Breast epithelium (tissue), 4 donors: ENCODE data around the gene CNNM4. TPM values are rescaled to one million over a fixed set of nuclear protein-coding genes. Genes with fewer than 3 reads are reported as not detected.
A peak's percentile ranks its signal among the peaks of the same experiment; 100 is the strongest.

Source experiments
- DNase-seq, 2 donors: peaks; one replicate each; pipeline ENCODE4 v3.0.0-alpha.2; 2019; ENCODE audit warnings: low spot score in 2 of 2
- H3K27ac ChIP-seq, 2 donors: fragments of 200-600 bp; sonication (generic) in 1 of 2; one replicate each; pipeline ENCODE4 v1.5.1; 2016 to 2019; ENCODE audit warnings: mild to moderate bottlenecking in 1 of 2
- H3K27me3 ChIP-seq, 2 donors: fragments of 200-600 bp; sonication (generic) in 1 of 2; one replicate each; pipeline versions ENCODE4 v1.5.1 to v1.6.0; 2017 to 2019; ENCODE audit warnings: control low read depth in 1 of 2, mild to moderate bottlenecking in 1 of 2
- H3K36me3 ChIP-seq: fragments of 200-600 bp; one replicate; pipeline ENCODE4 v1.5.1; 2019
- H3K4me1 ChIP-seq, 2 donors: fragments of 200-600 bp; sonication (generic); one replicate each; pipeline ENCODE4 v1.5.1; 2016 to 2019; ENCODE audit warnings: control low read depth in 1 of 2
- H3K4me3 ChIP-seq, 3 donors: fragments of 200-600 bp; sonication (generic); 1 replicate in 2 of 3; 2 replicates in 1 of 3; pipeline ENCODE4 v1.5.1; 2016 to 2019; ENCODE audit warnings: mild to moderate bottlenecking in 3 of 3, moderate library complexity in 2 of 3
- H3K9me3 ChIP-seq, 2 donors: fragments of 200-600 bp; sonication (generic) in 1 of 2; one replicate each; pipeline ENCODE4 v1.5.1; 2016 to 2019; ENCODE audit warnings: control low read depth in 1 of 2
- POLR2A ChIP-seq: fragments of 450-650 bp; IDR thresholded peaks from one replicate; pipeline ENCODE4 v1.6.1; 2016; ENCODE audit warnings: antibody characterized with exemption, mild to moderate bottlenecking, moderate library complexity
- POLR2AphosphoS5 ChIP-seq, 3 donors: sonication (generic); formaldehyde crosslinking; IDR thresholded peaks; one replicate each; pipeline ENCODE4 v1.6.1; 2017; ENCODE audit warnings: antibody characterized with exemption in 3 of 3
- intact Hi-C: fragments of 100-400 bp; cut with DNase I; formaldehyde crosslinking; loops from one replicate; pipeline ENCODE4 v1.15.1; 2023; ENCODE audit warnings: low total_unique reads
- total RNA-seq, 3 donors: library from RNA; depleted of rRNA; stranded (reverse); fragments of >200 nt; gene quantifications; one replicate each; pipeline ENCODE4 v1.1.0, GENCODE V29; 2016
- TF ChIP-seq, protein P1 (sequence below), 3 donors: fragments of 450-650 bp; IDR thresholded peaks; one replicate each; pipeline ENCODE4 v1.5.1; 2016 to 2017; ENCODE audit warnings: antibody characterized with exemption in 3 of 3, mild to moderate bottlenecking in 3 of 3, moderate library complexity in 3 of 3

Gene CNNM4
- total RNA-seq, 3 donors from 2014 or later: 2.7 to 12.1 (median 9.5) TPM

DNA sequence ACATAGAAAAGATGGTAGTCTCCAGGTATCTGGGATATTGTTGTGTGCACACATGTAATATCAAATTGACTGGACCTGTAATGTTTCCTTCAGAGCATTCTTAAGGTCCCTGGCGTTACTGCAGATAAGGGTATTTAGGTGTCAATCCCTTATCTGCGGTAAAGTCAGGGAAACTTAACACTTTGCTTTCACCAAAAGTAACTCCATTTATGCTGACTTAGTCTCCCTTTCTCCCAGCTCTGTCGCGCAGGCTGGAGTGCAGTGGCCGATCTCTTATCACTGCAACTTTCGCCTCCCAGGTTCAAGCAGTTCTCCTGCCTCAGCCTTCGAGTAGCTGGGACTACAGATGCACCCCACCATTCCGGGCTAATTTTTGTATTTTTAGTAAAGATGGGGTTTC is 57.2 kb downstream of the CNNM4 start:
- DNase-seq: no peak
- no peaks in the 10 kb centered on the region for H3K27me3 ChIP-seq
- intact Hi-C loops: no loop called here
- TF ChIP-seq POLR2A (no peak), POLR2AphosphoS5 (IDR thresholded peaks at IDR 0.05) (no peak)
- TF ChIP-seq, protein P1, sequence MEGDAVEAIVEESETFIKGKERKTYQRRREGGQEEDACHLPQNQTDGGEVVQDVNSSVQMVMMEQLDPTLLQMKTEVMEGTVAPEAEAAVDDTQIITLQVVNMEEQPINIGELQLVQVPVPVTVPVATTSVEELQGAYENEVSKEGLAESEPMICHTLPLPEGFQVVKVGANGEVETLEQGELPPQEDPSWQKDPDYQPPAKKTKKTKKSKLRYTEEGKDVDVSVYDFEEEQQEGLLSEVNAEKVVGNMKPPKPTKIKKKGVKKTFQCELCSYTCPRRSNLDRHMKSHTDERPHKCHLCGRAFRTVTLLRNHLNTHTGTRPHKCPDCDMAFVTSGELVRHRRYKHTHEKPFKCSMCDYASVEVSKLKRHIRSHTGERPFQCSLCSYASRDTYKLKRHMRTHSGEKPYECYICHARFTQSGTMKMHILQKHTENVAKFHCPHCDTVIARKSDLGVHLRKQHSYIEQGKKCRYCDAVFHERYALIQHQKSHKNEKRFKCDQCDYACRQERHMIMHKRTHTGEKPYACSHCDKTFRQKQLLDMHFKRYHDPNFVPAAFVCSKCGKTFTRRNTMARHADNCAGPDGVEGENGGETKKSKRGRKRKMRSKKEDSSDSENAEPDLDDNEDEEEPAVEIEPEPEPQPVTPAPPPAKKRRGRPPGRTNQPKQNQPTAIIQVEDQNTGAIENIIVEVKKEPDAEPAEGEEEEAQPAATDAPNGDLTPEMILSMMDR (IDR thresholded peaks at IDR 0.05): no peak
- peaks cover 14 to 18% of the 10 kb centered on the region in 2 donors for H3K4me1 ChIP-seq
- no peak overlapping the region for H3K27ac ChIP-seq
- no peaks in the 10 kb centered on the region for H3K9me3 ChIP-seq
- H3K4me3 ChIP-seq: peak overlapping the region; percentile 78 to 97 (median 84)
- no peaks in the 10 kb centered on the region for H3K36me3 ChIP-seq

DNA sequence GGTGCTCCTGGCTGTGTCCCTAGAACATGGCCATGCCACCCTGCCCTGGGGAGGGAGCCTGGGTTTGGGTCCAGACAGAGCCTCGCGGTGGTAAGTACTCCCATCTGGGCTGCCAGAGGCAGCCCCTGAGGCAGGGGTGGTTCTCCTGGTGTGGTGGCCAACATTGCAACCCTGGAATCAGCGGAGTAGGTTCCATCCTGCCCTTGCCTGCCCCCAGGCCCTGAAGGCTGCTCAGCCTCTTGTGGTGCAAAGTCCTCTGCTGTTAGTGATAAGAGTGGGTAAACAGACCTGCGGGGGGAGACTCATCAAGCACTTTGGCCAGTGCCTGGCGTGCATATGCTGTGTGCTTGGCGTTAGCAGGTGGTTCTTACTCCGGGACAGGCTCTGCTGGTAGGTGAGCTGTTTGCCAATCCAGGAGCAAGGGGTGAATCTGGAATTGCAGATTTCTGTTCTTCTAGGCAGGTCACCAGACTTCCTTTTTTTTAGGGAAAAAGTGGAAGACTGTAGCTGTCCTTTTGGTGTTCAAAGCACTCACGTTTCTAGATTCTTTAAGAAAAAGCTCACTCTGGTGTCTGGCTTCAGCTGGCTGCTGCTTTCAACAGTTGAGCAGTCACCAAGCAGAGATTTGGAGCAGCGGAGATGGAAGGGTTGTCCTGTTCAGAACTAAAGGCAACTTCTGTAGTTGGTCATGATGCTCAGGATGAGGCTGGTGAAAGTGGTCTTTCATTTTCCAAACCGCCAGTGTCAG is 58.6 kb downstream of the CNNM4 start:
- Histone ChIP-seq H3K36me3 (no peaks in the 10 kb centered on the region), H3K27ac (no peak overlapping the region), H3K4me3 (peak overlapping the region in 1 of 3 donors; percentile 40), H3K9me3 (no peaks in the 10 kb centered on the region), H3K4me1 (peaks cover 14 to 18% of the 10 kb centered on the region in 2 donors), H3K27me3 (no peaks in the 10 kb centered on the region)
- intact Hi-C loops: no loop called here
- no peak for DNase-seq
- TF ChIP-seq, protein P1 (IDR thresholded peaks at IDR 0.05): no peak
- TF ChIP-seq POLR2AphosphoS5 (IDR thresholded peaks at IDR 0.05): no peak
- no peak for TF ChIP-seq POLR2A

DNA sequence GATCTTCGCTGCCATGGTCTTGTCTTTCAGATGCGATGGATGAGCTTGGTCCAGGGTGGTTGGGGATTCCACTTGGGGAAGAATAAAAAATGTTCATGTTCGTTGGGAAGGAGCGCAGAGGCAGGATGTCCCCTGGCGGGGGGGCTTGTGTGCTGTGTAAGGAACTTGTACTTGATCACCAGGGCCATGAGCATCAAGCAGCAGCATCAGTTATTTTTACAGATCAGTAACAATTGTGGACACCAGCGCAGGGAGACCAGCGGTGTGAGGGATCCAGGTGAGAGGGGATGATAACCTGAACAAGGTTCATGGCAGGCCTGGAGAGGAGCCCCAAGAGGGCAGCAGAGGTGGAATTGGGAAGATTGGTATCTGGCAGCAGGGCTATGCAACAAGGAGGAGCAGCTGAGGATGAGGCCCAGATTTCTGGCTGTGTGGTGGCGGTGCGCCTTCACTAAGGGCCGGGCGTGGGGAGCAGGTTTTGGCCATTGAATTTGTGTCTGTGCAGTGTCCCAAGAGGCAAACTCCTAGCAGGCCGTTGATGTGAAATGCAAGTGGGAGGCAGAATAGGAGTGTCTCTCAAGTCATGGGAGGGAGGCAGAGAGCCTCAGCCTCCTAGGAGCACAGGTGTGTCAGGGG is 59.3 kb downstream of the CNNM4 start:
- no peak overlapping the region for H3K27ac ChIP-seq
- H3K4me1 ChIP-seq: peaks cover 14 to 18% of the 10 kb centered on the region in 2 donors
- intact Hi-C loops: no loop called here
- TF ChIP-seq, protein P1 (IDR thresholded peaks at IDR 0.05): no peak
- TF ChIP-seq POLR2A (no peak), POLR2AphosphoS5 (IDR thresholded peaks at IDR 0.05) (no peak)
- no peaks in the 10 kb centered on the region for H3K27me3 ChIP-seq
- no peaks in the 10 kb centered on the region for H3K9me3 ChIP-seq
- no peak overlapping the region for H3K4me3 ChIP-seq
- no peak for DNase-seq
- no peaks in the 10 kb centered on the region for H3K36me3 ChIP-seq

DNA sequence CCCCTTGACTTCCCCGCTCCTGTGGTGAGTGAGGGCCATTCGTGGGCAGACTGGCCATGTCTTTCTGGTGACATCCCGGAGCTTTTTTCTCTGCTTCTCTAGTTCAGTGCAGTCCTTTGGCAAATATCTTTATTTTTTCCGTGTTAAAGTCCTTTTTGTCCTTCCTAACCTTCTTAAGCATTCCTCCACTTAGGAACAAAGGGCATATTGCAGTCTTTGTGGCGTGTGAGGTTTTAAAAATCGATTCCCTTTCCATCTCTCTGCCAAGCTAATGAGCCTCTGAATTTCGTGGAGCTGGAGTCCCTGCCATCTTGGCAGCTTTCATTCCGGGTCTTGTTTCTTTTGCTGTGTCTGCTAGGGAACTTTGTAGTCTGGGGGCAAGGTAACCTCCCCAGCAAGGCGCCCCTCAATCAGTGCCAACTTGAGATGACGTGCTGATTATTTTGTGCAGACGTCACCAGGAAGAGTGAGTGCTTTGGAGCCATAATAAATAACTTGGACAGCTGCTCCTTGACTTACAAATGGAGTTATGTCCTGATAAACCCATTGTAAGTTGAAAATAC is 60.5 kb downstream of the CNNM4 start:
- no peaks in the 10 kb centered on the region for H3K36me3 ChIP-seq
- no peak overlapping the region for H3K4me3 ChIP-seq
- TF ChIP-seq, protein P1 (IDR thresholded peaks at IDR 0.05): no peak
- TF ChIP-seq POLR2A: no peak
- no peak for TF ChIP-seq POLR2AphosphoS5 (IDR thresholded peaks at IDR 0.05)
- DNase-seq: no peak
- H3K27me3 ChIP-seq: no peaks in the 10 kb centered on the region
- no peak overlapping the region for H3K27ac ChIP-seq
- intact Hi-C loops: no loop called here
- H3K4me1 ChIP-seq: peaks cover 14 to 18% of the 10 kb centered on the region in 2 donors
- no peaks in the 10 kb centered on the region for H3K9me3 ChIP-seq

DNA sequence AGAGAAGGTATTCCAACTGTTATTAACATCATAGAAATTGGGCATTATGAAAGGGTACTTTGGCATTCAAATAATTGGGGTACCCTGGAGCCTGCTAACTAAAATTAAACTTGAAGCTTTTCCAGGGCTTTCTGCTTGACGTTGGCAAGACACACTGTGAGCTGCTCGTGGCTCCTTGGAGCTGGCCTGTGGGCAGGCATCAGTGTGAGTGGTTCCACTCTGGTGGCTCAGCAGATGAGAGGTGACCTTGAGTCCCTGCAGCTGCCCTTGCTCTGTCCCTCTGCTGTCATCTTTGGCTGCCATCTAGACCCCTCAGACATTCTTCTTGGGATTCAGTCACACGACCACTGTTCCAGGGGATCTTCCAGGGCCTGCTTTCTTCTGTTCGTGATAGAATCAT is 62.1 kb downstream of the CNNM4 start:
- Histone ChIP-seq H3K9me3 (no peaks in the 10 kb centered on the region), H3K27me3 (no peaks in the 10 kb centered on the region), H3K27ac (no peak overlapping the region), H3K4me3 (no peak overlapping the region), H3K4me1 (peaks cover 10 to 14% of the 10 kb centered on the region in 2 donors), H3K36me3 (no peaks in the 10 kb centered on the region)
- TF ChIP-seq POLR2AphosphoS5 (IDR thresholded peaks at IDR 0.05) (no peak), POLR2A (no peak)
- TF ChIP-seq, protein P1 (IDR thresholded peaks at IDR 0.05): no peak
- intact Hi-C loops: no loop called here
- no peak for DNase-seq
